B cell (primary cell): ENCODE results near the gene CPNE2. TPM values are rescaled to one million over a fixed set of nuclear protein-coding genes. Genes with fewer than 3 reads are reported as not detected.

Experiments used
- ATAC-seq: fragments of 200-7000 bp; cut with Tn5 transposase; one replicate; pipeline ENCODE4 v1.10.0; 2021; ENCODE audit warnings: low read depth, mild to moderate bottlenecking, moderate number of reproducible peaks, moderate library complexity
- CTCF ChIA-PET: fragments of 350-600 bp; sonication (Branson Sonifier 250); formaldehyde crosslinking; loops from one replicate; lab custom pipeline; 2021; ENCODE audit warnings: antibody characterized with exemption, inconsistent platforms; lab: Charles Lee
- POLR2A ChIA-PET: fragments of 350-600 bp; sonication (Branson Sonifier 250); formaldehyde crosslinking; loops from one replicate; lab custom pipeline; 2021; ENCODE audit warnings: antibody characterized with exemption; lab: Charles Lee
- DNase-seq: peaks from one replicate; pipeline ENCODE4 v3.0.0; 2013
- H2AFZ ChIP-seq: 2 replicates; pipeline ENCODE4 v1.6.1; 2012; ENCODE audit warnings: mild to moderate bottlenecking, low read depth, low read length; ENCODE audit not compliant: insufficient read depth, poor library complexity, severe bottlenecking
- H3K27ac ChIP-seq, 2 donors: 1 replicate in 1 of 2; 2 replicates in 1 of 2; pipeline ENCODE4 v1.5.1; 2012 to 2013; ENCODE audit warnings: low read length in 2 of 2, mild to moderate bottlenecking in 2 of 2, moderate library complexity in 1 of 2
- H3K27me3 ChIP-seq, 4 experiments: fragments of 200-600 bp in 1 of 4; sonication (generic) in 1 of 4; replicated peaks in 1 of 4; 1 replicate in 2 of 4; 2 replicates in 2 of 4; pipeline versions ENCODE4 v1.6.1 to v1.7.0; 2013 to 2016; ENCODE audit warnings: low read length in 3 of 4, mild to moderate bottlenecking in 2 of 4, mixed read lengths in 1 of 4, moderate library complexity in 1 of 4; ENCODE audit not compliant: insufficient read depth in 4 of 4, control insufficient read depth in 3 of 4; ENCODE audit errors: control extremely low read depth in 1 of 4
- H3K36me3 ChIP-seq, 2 experiments: replicated peaks in 1 of 2; 1 replicate in 1 of 2; 2 replicates in 1 of 2; pipeline versions ENCODE4 v1.6.1 to v1.7.1; 2013; ENCODE audit warnings: low read length in 1 of 2; ENCODE audit not compliant: insufficient read depth in 2 of 2, control insufficient read depth in 1 of 2; ENCODE audit errors: control extremely low read depth in 1 of 2, extremely low read depth in 1 of 2
- H3K4me1 ChIP-seq, 2 donors: fragments of 200-600 bp in 1 of 2; sonication (generic) in 1 of 2; 1 replicate in 1 of 2; 2 replicates in 1 of 2; pipeline versions ENCODE4 v1.5.1 to v1.6.1; 2013 to 2017; ENCODE audit warnings: low read length in 2 of 2; ENCODE audit not compliant: control insufficient read depth in 2 of 2, insufficient read depth in 2 of 2
- H3K4me2 ChIP-seq: replicated peaks from 2 replicates; pipeline ENCODE3; 2012; ENCODE audit warnings: mild to moderate bottlenecking, low read depth, low read length; ENCODE audit not compliant: poor library complexity, severe bottlenecking
- H3K4me3 ChIP-seq, 5 experiments: fragments of 200-600 bp in 1 of 5; sonication (generic) in 1 of 5; 1 replicate in 3 of 5; 2 replicates in 2 of 5; pipeline versions ENCODE4 v1.5.1 to v1.7.0; 2011 to 2016; ENCODE audit warnings: low read length in 4 of 5, mild to moderate bottlenecking in 4 of 5, low read depth in 2 of 5, control low read depth in 1 of 5, moderate library complexity in 1 of 5; ENCODE audit not compliant: insufficient read depth in 1 of 5; ENCODE audit errors: control extremely low read depth in 1 of 5, extremely low read depth in 1 of 5
- H3K79me2 ChIP-seq: fragments of 200-600 bp; sonication (generic); one replicate; pipeline ENCODE4 v1.6.0; 2016; ENCODE audit warnings: low read length; ENCODE audit not compliant: control insufficient read depth, insufficient read depth
- H3K9ac ChIP-seq: fragments of 200-600 bp; sonication (generic); 2 replicates; pipeline ENCODE4 v1.6.1; 2017; ENCODE audit warnings: mild to moderate bottlenecking, low read length, moderate library complexity
- H3K9me3 ChIP-seq, 3 donors: one replicate each; pipeline versions ENCODE4 v1.6.1 to v1.7.1; 2013; ENCODE audit warnings: low read length in 2 of 3; ENCODE audit not compliant: control insufficient read depth in 2 of 3, insufficient read depth in 1 of 3; ENCODE audit errors: control extremely low read depth in 1 of 3
- H4K20me1 ChIP-seq: 2 replicates; pipeline ENCODE4 v1.6.0; 2012; ENCODE audit warnings: mild to moderate bottlenecking, low read length; ENCODE audit not compliant: insufficient read depth, control insufficient read depth, poor library complexity, severe bottlenecking
- H3K27ac Mint-ChIP-seq: one replicate; pipeline ENCODE4 v1.8.0; 2021; ENCODE audit warnings: mixed read lengths
- H3K27me3 Mint-ChIP-seq: one replicate; pipeline ENCODE4 v1.8.0; 2021; ENCODE audit warnings: mixed read lengths
- H3K4me1 Mint-ChIP-seq: one replicate; pipeline ENCODE4 v1.8.0; 2021; ENCODE audit warnings: mixed read lengths
- H3K4me3 Mint-ChIP-seq: one replicate; pipeline ENCODE4 v1.8.0; 2021; ENCODE audit warnings: mixed read lengths
- H3K9me3 Mint-ChIP-seq: one replicate; pipeline ENCODE4 v1.8.0; 2022; ENCODE audit warnings: mixed read lengths; ENCODE audit not compliant: insufficient read depth
- EZH2 ChIP-seq: IDR thresholded peaks from 2 replicates; pipeline ENCODE4 v1.6.1; 2012; ENCODE audit warnings: borderline replicate concordance, low read depth, mild to moderate bottlenecking, moderate library complexity, low read length; ENCODE audit not compliant: insufficient read depth, poor library complexity, severe bottlenecking
- WGBS: methylation state at CpG from one replicate; pipeline ENCODE4 v1.1.5; 2013; ENCODE audit warnings: missing lambda C conversion rate; ENCODE audit not compliant: insufficient coverage; 5-methylcytosine and 5-hydroxymethylcytosine counted together
- intact Hi-C: fragments of 100-400 bp; cut with micrococcal nuclease; formaldehyde crosslinking; loops from one replicate; pipeline ENCODE4 v1.10.0; 2022
- polyA plus RNA-seq: library from polyadenylated mRNA; depleted of rRNA; stranded (reverse); fragments of >200 nt; gene quantifications from 2 replicates; pipeline ENCODE4 v1.2.3, GENCODE V29; 2012
- total RNA-seq, 2 donors: library from RNA; stranded (reverse); fragments of 120-200 nt in 1 of 2; gene quantifications; 1 replicate in 1 of 2; 2 replicates in 1 of 2; pipeline versions ENCODE4 v1.2.3 to v1.2.4, GENCODE V29; 2013 to 2022
- TF ChIP-seq, protein P1 (sequence below): fragments of 200-600 bp; IDR thresholded peaks from one replicate; pipeline ENCODE4 v1.8.0; 2022; ENCODE audit warnings: antibody characterized with exemption, mild to moderate bottlenecking

The CPNE2 gene
- total and polyA plus RNA-seq, 2 donors (not counting 1 experiment from before 2014, with no cell fraction given), result 1.5 to 2.9 TPM

GRCh38 chr16:57104706-57105105 lies 12.3 kb downstream of the CPNE2 start:
- H3K4me1 ChIP-seq, result no peaks in the 10 kb centered on the region
- CTCF ChIA-PET, result interaction anchor here (0.9 kb wide), 1 partner anchor 12 kb away, joined by 3 read pairs; no protein-coding TSS in a partner anchor
- Mint-ChIP-seq H3K9me3 (no peaks in the 10 kb centered on the region), H3K27me3 (peaks cover under 1% of the 10 kb centered on the region), H3K4me3 (no peak overlapping the region), H3K4me1 (no peaks in the 10 kb centered on the region), H3K27ac (no peak overlapping the region)
- POLR2A ChIA-PET, result no interaction called here
- no peaks in the 10 kb centered on the region for H3K79me2 ChIP-seq
- no peak overlapping the region for H3K4me2 ChIP-seq
- H3K9ac ChIP-seq, result no peak overlapping the region
- TF ChIP-seq EZH2, result no peak
- TF ChIP-seq, protein P1, sequence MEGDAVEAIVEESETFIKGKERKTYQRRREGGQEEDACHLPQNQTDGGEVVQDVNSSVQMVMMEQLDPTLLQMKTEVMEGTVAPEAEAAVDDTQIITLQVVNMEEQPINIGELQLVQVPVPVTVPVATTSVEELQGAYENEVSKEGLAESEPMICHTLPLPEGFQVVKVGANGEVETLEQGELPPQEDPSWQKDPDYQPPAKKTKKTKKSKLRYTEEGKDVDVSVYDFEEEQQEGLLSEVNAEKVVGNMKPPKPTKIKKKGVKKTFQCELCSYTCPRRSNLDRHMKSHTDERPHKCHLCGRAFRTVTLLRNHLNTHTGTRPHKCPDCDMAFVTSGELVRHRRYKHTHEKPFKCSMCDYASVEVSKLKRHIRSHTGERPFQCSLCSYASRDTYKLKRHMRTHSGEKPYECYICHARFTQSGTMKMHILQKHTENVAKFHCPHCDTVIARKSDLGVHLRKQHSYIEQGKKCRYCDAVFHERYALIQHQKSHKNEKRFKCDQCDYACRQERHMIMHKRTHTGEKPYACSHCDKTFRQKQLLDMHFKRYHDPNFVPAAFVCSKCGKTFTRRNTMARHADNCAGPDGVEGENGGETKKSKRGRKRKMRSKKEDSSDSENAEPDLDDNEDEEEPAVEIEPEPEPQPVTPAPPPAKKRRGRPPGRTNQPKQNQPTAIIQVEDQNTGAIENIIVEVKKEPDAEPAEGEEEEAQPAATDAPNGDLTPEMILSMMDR, result no peak
- no peak overlapping the region for H3K27ac ChIP-seq
- H3K27me3 ChIP-seq, result no peaks in the 10 kb centered on the region
- no peak for ATAC-seq
- DNase-seq, result no peak
- no peak overlapping the region for H2AFZ ChIP-seq
- H3K4me3 ChIP-seq, result no peak overlapping the region
- H3K36me3 ChIP-seq, result no peaks in the 10 kb centered on the region
- intact Hi-C loops, result no loop called here
- no peaks in the 10 kb centered on the region for H3K9me3 ChIP-seq
- H4K20me1 ChIP-seq, result no peaks in the 10 kb centered on the region
- 64% methylated on average over 3 of the region's 3 CpGs for WGBS

DNA sequence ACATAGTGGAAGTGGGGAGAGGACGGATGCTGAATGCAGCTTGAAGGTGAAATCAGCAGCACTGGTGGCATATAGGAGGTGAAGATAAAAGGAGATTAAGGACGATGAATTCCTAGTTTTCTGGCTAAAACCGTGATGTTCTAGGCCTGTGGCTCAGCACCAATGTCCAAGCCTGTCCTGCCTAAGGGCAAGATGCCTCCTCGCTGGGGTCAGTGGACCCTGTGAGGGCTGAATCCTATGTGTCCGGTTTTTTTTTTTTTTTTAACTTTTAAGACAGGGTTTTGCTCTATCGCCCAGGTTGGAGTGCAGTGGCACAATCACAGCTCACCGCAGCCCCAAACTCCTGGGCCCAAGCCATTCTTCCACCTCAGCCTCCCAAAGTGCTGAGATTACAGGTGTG lies 12.8 kb downstream of the CPNE2 start:
- no peak overlapping the region for H3K4me3 Mint-ChIP-seq
- no peaks in the 10 kb centered on the region for H3K79me2 ChIP-seq

More for the DNA sequence above, 12.8 kb downstream of the CPNE2 start:
- H3K27me3 Mint-ChIP-seq, result peaks cover 3% of the 10 kb centered on the region
- Histone ChIP-seq H4K20me1 (no peaks in the 10 kb centered on the region), H3K9ac (no peak overlapping the region), H3K4me3 (no peak overlapping the region), H3K36me3 (no peaks in the 10 kb centered on the region), H3K27me3 (no peaks in the 10 kb centered on the region), H3K4me2 (no peak overlapping the region), H2AFZ (no peak overlapping the region), H3K4me1 (no peaks in the 10 kb centered on the region), H3K9me3 (no peaks in the 10 kb centered on the region), H3K27ac (no peak overlapping the region)
- no peaks in the 10 kb centered on the region for H3K4me1 Mint-ChIP-seq
- ATAC-seq (no peak), DNase-seq (no peak)
- TF ChIP-seq, protein P1, result no peak
- TF ChIP-seq EZH2, result no peak
- H3K9me3 Mint-ChIP-seq, result no peaks in the 10 kb centered on the region
- CTCF ChIA-PET, result interaction anchor here (0.9 kb wide), 1 partner anchor 12 kb away, joined by 3 read pairs; no protein-coding TSS in a partner anchor
- POLR2A ChIA-PET, result no interaction called here
- H3K27ac Mint-ChIP-seq, result no peak overlapping the region
- intact Hi-C loops, result no loop called here
- WGBS, result 93% methylated on average over 5 of the region's 7 CpGs
